Heart left ventricle (tissue), 16 donors: ENCODE measurements around the gene DMD. TPM values are rescaled to one million over a fixed set of nuclear protein-coding genes. Genes with fewer than 3 reads are reported as not detected.

Source experiments
- ATAC-seq, 4 donors: fragments of 200-7000 bp; cut with Tn5 transposase; one replicate each; pipeline ENCODE4 v1.9.1; 2020 to 2022; ENCODE audit warnings: moderate library complexity in 4 of 4, mild to moderate bottlenecking in 3 of 4, moderate number of reproducible peaks in 1 of 4
- DNase-seq, 5 donors: peaks; one replicate each; pipeline ENCODE4 v3.0.0-alpha.2; 2020
- H3K27ac ChIP-seq, 12 donors: fragments of 200-600 bp; sonication (generic) in 4 of 12; one replicate each; pipeline versions ENCODE4 v1.5.0 to v1.8.0; 2016 to 2022; ENCODE audit warnings: mild to moderate bottlenecking in 2 of 12
- H3K27me3 ChIP-seq, 9 donors: fragments of 200-600 bp; sonication (generic) in 2 of 9; one replicate each; pipeline versions ENCODE4 v1.5.1 to v1.8.0; 2016 to 2022; ENCODE audit warnings: mild to moderate bottlenecking in 3 of 9
- H3K36me3 ChIP-seq, 9 donors: fragments of 200-600 bp; sonication (generic) in 2 of 9; one replicate each; pipeline versions ENCODE4 v1.5.0 to v1.8.0; 2018 to 2022; ENCODE audit warnings: mild to moderate bottlenecking in 2 of 9
- H3K4me1 ChIP-seq, 12 donors: fragments of 200-600 bp; sonication (generic) in 4 of 12; one replicate each; pipeline versions ENCODE4 v1.5.0 to v1.8.0; 2016 to 2022; ENCODE audit warnings: mild to moderate bottlenecking in 3 of 12
- H3K4me3 ChIP-seq, 12 donors: fragments of 200-600 bp; sonication (generic) in 4 of 12; one replicate each; pipeline versions ENCODE4 v1.5.0 to v1.8.0; 2017 to 2022; ENCODE audit warnings: mild to moderate bottlenecking in 9 of 12, moderate library complexity in 4 of 12
- H3K9me3 ChIP-seq, 12 donors: fragments of 200-600 bp; sonication (generic) in 4 of 12; one replicate each; pipeline versions ENCODE4 v1.5.0 to v1.8.0; 2016 to 2022; ENCODE audit warnings: mild to moderate bottlenecking in 1 of 12
- CTCF ChIP-seq, 12 donors: fragments of 200-600 bp; sonication (generic) in 4 of 12; IDR thresholded peaks; one replicate each; pipeline versions ENCODE4 v1.5.0 to v1.8.0; 2018 to 2022; ENCODE audit warnings: antibody characterized with exemption in 12 of 12, mild to moderate bottlenecking in 5 of 12
- POLR2A ChIP-seq, 2 donors: fragments of 450-650 bp; IDR thresholded peaks; one replicate each; pipeline ENCODE4 v1.6.1; 2017; ENCODE audit warnings: antibody characterized with exemption in 2 of 2, mild to moderate bottlenecking in 2 of 2, moderate library complexity in 2 of 2
- whole genome bisulfite sequencing, 4 donors: extraction: QIAGEN DNeasy Blood & Tissue Kit in 2 of 4; methylation state at CpG; one replicate each; pipeline versions ENCODE4 v1.1.5 to v1.1.7; 2013 to 2018; 5-methylcytosine and 5-hydroxymethylcytosine counted together
- intact Hi-C, 10 donors: fragments of 100-400 bp; cut with DNase I; formaldehyde crosslinking; loops; one replicate each; pipeline versions ENCODE4 v1.11.1 to v1.14.2; 2022
- polyA plus RNA-seq, 2 donors: library from polyadenylated mRNA; stranded (reverse); fragments of 200-250 nt; gene quantifications; one replicate each; pipeline ENCODE4 v1.2.3, GENCODE V29; 2013
- total RNA-seq, 9 donors: library from RNA; depleted of rRNA in 2 of 9; stranded (reverse); fragments of >200 nt in 2 of 9; fragmentation: NEBNext Ultra II Directional in 3 of 9; extraction: Animal tissue kit (Norgen Biotek cat#: 25700) in 3 of 9; gene quantifications; one replicate each; pipeline versions ENCODE4 v1.1.0 to v1.2.4, GENCODE V29; 2016 to 2023
- donor health status: ischemic (EF 13 %, LVEDD 7.1; RV severe dilation, severe dysfunction).
- donor health status: healthy with polysubstance abuse.
- donor health status: DM: no; HTN: yes; CAD: no.
- donor health status: DM: no; HTN: no; CAD: no.
- donor health status: ischemic (EF 25% LVEDD 6.9; RV normal size, moderate dysfunction).
- donor health status: ischemic (EF 25% LVEDD 5.7; RV mildly dilated, moderate dysfunction).
- donor health status: healthy.
- donor health status: DM: yes; HTN: yes; CAD: no.
- donor health status: ischemic (EF 35%, LVEDD 5.7; RV mildly dilated, moderate dysfunction).
- donor health status: nonischemic (EF 11% LVEDD 7.7; RV severe dilation, severe dysfunction).
- donor health status: DM: yes; HTN: yes; CAD: no.
- donor health status: PGD.
- donor health status: ischemic (EF 29% LVEDD 5.4; RV normal size, mild dysfunction).
- donor health status: nonischemic (EF 23%, LVEDD 6.1; RV moderate dilation, normal function).

The DMD gene
- total and polyA plus RNA-seq, 11 donors, result 34.7 to 236 (median 162) TPM

GRCh38 chrX:32276153-32276552, 935.2 kb downstream of the DMD start:
- TF ChIP-seq CTCF (IDR thresholded peaks at IDR 0.05) (no peak), POLR2A (IDR thresholded peaks at IDR 0.05) (no peak)
- intact Hi-C loops, result no loop called here
- Histone ChIP-seq H3K4me3 (no peak overlapping the region), H3K36me3 (no peaks in the 10 kb centered on the region), H3K27me3 (no peaks in the 10 kb centered on the region), H3K9me3 (no peaks in the 10 kb centered on the region), H3K27ac (no peak overlapping the region), H3K4me1 (no peaks in the 10 kb centered on the region)
- peak in 1 of 4 donors; percentile 65 for ATAC-seq
- DNase-seq, result no peak
- WGBS, 4 donors, result 25 to 56% (median 38%) methylated on average over 3 of the region's 3 CpGs

GRCh38 chrX:32269866-32270265, 941.5 kb downstream of the DMD start:
- Histone ChIP-seq H3K27me3 (no peaks in the 10 kb centered on the region), H3K27ac (no peak overlapping the region), H3K4me1 (no peaks in the 10 kb centered on the region), H3K9me3 (peaks cover 0 to 11% (median 0%) of the 10 kb centered on the region in 12 donors), H3K36me3 (no peaks in the 10 kb centered on the region), H3K4me3 (no peak overlapping the region)
- TF ChIP-seq POLR2A (IDR thresholded peaks at IDR 0.05), result no peak
- TF ChIP-seq CTCF (IDR thresholded peaks at IDR 0.05), result no peak
- peak in 2 of 4 donors; percentile 16 to 24 for ATAC-seq
- DNase-seq, result no peak
- intact Hi-C loops, result no loop called here

GRCh38 chrX:32268207-32268606, 943.1 kb downstream of the DMD start:
- intact Hi-C loops, result no loop called here
- DNase-seq (no peak), ATAC-seq (no peak)
- 66 to 82% (median 74%) methylated on average over 3 of the region's 3 CpGs for WGBS, 4 donors
- H3K27ac ChIP-seq, result no peak overlapping the region
- no peaks in the 10 kb centered on the region for H3K36me3 ChIP-seq
- H3K27me3 ChIP-seq, result no peaks in the 10 kb centered on the region
- no peak overlapping the region for H3K4me3 ChIP-seq
- H3K9me3 ChIP-seq, result peaks cover 0 to 25% (median 0%) of the 10 kb centered on the region in 12 donors
- no peaks in the 10 kb centered on the region for H3K4me1 ChIP-seq
- TF ChIP-seq CTCF (IDR thresholded peaks at IDR 0.05) (no peak), POLR2A (IDR thresholded peaks at IDR 0.05) (no peak)

GRCh38 chrX:32267796-32268195, 943.6 kb downstream of the DMD start:
- Histone ChIP-seq H3K9me3 (peaks cover 0 to 25% (median 0%) of the 10 kb centered on the region in 12 donors), H3K27me3 (no peaks in the 10 kb centered on the region), H3K4me1 (no peaks in the 10 kb centered on the region), H3K4me3 (no peak overlapping the region), H3K36me3 (no peaks in the 10 kb centered on the region), H3K27ac (no peak overlapping the region)
- no peak for TF ChIP-seq CTCF (IDR thresholded peaks at IDR 0.05)
- TF ChIP-seq POLR2A (IDR thresholded peaks at IDR 0.05), result no peak
- intact Hi-C loops, result no loop called here
- ATAC-seq (no peak), DNase-seq (no peak)
- 43 to 80% (median 61%) methylated on average over 2 of the region's 2 CpGs for WGBS, 4 donors
